Measurements from ENCODE around the gene RND2. TPM values are rescaled to one million over a fixed set of nuclear protein-coding genes. Genes with fewer than 3 reads are reported as not detected.

Gene RND2
- total and polyA plus RNA-seq, 4 donors, result 1.9 to 2.8 (median 2.2) TPM

DNA sequence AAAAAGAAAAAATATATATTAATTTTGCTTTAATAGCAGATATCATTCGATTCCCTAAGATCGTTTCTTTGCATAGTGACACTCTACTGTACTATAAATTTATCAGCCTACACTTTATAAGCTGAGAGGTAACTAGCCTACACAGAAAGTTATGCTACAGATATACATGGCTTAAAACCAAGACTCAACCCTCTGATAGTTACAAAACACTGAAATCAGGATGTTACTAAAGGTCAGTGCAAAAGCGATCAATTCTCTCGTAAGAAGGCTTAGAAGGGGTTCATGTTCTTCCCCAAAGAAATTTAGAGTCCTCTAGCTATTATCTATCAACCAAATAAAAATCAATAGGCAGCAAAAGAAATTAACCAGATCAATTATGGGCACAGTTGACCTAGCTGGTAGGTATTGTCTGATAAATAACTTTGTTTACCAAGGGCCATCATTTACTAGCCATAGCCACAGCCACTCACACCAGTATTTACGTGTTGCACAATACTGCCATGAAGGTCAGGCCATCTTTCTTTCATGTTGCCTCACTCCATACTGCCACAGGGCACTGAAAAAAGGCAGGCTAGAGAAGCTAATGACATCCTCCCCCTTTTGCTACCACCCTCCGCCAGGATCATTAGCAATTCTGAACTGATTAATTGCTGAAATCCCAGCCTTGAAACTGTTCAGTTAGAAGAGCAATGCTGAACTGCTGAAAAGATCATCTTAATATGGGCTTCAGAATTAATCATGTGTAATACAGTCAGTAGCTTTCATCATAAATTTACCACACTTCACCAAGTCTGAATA, 43.7 kb downstream of the RND2 start:
- WGBS, result 53% methylated on average over 6 of the region's 6 CpGs
- Histone ChIP-seq H3K27ac (ENCODE audit: low read depth in 1 of 2, low read length in 2 of 2) (peak overlapping the region; percentile 68 to 87), H3K4me3 (ENCODE audit: low read depth in 1 of 3, low read length in 3 of 3) (no peak overlapping the region), H3K27me3 (ENCODE audit: control insufficient read depth in 4 of 4, insufficient read depth in 4 of 4, low read length in 3 of 4) (no peaks in the 10 kb centered on the region), H3K4me1 (ENCODE audit: control insufficient read depth in 4 of 4, insufficient read depth in 4 of 4, low read length in 3 of 4) (peaks cover 4 to 21% (median 20%) of the 10 kb centered on the region in 4 donors), H3K36me3 (ENCODE audit: control insufficient read depth in 4 of 4, insufficient read depth in 3 of 4, low read depth in 1 of 4, low read length in 3 of 4) (no peaks in the 10 kb centered on the region), H3K9me3 (ENCODE audit: control insufficient read depth in 4 of 4, low read length in 3 of 4) (no peaks in the 10 kb centered on the region), H3K9ac (ENCODE audit: low read depth in 1 of 2, low read length in 2 of 2) (peak overlapping the region in 1 of 2 donors; percentile 24)
- DNase-seq (ENCODE audit: low spot score), result peak; percentile 35
- TF ChIP-seq HNF4A (conservative IDR thresholded peaks at IDR 0.05) (peak; percentile 70 to 72), FOXA1 (IDR thresholded peaks at IDR 0.05) (peak; percentile 87), TAF1 (conservative IDR thresholded peaks at IDR 0.05) (no peak), GABPA (IDR thresholded peaks at IDR 0.05 in 1 of 2, conservative IDR thresholded peaks at IDR 0.05 in 1 of 2) (peak in 1 of 2 donors; percentile 21), RXRA (IDR thresholded peaks at IDR 0.05) (peak; percentile 92 to 94), EGR1 (IDR thresholded peaks at IDR 0.05; ENCODE audit: low read depth in 2 of 2) (no peak), NR2F2 (IDR thresholded peaks at IDR 0.05) (peak; percentile 85), RAD21 (IDR thresholded peaks at IDR 0.05) (peak; percentile 33 to 35), YY1 (IDR thresholded peaks at IDR 0.05) (peak; percentile 96), FOXA2 (IDR thresholded peaks at IDR 0.05) (peak; percentile 91), HNF4G (IDR thresholded peaks at IDR 0.05) (peak; percentile 10), JUND (IDR thresholded peaks at IDR 0.05) (peak; percentile 42 to 70), SP1 (IDR thresholded peaks at IDR 0.05) (peak; percentile 86)
- TF ChIP-seq, protein P1, sequence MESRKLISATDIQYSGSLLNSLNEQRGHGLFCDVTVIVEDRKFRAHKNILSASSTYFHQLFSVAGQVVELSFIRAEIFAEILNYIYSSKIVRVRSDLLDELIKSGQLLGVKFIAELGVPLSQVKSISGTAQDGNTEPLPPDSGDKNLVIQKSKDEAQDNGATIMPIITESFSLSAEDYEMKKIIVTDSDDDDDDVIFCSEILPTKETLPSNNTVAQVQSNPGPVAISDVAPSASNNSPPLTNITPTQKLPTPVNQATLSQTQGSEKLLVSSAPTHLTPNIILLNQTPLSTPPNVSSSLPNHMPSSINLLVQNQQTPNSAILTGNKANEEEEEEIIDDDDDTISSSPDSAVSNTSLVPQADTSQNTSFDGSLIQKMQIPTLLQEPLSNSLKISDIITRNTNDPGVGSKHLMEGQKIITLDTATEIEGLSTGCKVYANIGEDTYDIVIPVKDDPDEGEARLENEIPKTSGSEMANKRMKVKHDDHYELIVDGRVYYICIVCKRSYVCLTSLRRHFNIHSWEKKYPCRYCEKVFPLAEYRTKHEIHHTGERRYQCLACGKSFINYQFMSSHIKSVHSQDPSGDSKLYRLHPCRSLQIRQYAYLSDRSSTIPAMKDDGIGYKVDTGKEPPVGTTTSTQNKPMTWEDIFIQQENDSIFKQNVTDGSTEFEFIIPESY (IDR thresholded peaks at IDR 0.05), result peak; percentile 69
- TF ChIP-seq, protein P2, sequence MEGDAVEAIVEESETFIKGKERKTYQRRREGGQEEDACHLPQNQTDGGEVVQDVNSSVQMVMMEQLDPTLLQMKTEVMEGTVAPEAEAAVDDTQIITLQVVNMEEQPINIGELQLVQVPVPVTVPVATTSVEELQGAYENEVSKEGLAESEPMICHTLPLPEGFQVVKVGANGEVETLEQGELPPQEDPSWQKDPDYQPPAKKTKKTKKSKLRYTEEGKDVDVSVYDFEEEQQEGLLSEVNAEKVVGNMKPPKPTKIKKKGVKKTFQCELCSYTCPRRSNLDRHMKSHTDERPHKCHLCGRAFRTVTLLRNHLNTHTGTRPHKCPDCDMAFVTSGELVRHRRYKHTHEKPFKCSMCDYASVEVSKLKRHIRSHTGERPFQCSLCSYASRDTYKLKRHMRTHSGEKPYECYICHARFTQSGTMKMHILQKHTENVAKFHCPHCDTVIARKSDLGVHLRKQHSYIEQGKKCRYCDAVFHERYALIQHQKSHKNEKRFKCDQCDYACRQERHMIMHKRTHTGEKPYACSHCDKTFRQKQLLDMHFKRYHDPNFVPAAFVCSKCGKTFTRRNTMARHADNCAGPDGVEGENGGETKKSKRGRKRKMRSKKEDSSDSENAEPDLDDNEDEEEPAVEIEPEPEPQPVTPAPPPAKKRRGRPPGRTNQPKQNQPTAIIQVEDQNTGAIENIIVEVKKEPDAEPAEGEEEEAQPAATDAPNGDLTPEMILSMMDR (IDR thresholded peaks at IDR 0.05; ENCODE audit: low read depth, low read length, missing input control), result no peak
- TF ChIP-seq, protein P3, sequence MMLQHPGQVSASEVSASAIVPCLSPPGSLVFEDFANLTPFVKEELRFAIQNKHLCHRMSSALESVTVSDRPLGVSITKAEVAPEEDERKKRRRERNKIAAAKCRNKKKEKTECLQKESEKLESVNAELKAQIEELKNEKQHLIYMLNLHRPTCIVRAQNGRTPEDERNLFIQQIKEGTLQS (IDR thresholded peaks at IDR 0.05), result peak; percentile 83
- TF ChIP-seq, protein P4, sequence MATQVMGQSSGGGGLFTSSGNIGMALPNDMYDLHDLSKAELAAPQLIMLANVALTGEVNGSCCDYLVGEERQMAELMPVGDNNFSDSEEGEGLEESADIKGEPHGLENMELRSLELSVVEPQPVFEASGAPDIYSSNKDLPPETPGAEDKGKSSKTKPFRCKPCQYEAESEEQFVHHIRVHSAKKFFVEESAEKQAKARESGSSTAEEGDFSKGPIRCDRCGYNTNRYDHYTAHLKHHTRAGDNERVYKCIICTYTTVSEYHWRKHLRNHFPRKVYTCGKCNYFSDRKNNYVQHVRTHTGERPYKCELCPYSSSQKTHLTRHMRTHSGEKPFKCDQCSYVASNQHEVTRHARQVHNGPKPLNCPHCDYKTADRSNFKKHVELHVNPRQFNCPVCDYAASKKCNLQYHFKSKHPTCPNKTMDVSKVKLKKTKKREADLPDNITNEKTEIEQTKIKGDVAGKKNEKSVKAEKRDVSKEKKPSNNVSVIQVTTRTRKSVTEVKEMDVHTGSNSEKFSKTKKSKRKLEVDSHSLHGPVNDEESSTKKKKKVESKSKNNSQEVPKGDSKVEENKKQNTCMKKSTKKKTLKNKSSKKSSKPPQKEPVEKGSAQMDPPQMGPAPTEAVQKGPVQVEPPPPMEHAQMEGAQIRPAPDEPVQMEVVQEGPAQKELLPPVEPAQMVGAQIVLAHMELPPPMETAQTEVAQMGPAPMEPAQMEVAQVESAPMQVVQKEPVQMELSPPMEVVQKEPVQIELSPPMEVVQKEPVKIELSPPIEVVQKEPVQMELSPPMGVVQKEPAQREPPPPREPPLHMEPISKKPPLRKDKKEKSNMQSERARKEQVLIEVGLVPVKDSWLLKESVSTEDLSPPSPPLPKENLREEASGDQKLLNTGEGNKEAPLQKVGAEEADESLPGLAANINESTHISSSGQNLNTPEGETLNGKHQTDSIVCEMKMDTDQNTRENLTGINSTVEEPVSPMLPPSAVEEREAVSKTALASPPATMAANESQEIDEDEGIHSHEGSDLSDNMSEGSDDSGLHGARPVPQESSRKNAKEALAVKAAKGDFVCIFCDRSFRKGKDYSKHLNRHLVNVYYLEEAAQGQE (IDR thresholded peaks at IDR 0.05), result no peak
- TF ChIP-seq, protein P5, sequence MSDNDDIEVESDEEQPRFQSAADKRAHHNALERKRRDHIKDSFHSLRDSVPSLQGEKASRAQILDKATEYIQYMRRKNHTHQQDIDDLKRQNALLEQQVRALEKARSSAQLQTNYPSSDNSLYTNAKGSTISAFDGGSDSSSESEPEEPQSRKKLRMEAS (IDR thresholded peaks at IDR 0.05), result peak; percentile 50
